Esophagus squamous epithelium (tissue), 5 donors: ENCODE measurements around the gene CHD6. TPM values are rescaled to one million over a fixed set of nuclear protein-coding genes. Genes with fewer than 3 reads are reported as not detected.

Source experiments
- DNase-seq: peaks from one replicate; lab custom pipeline; 2025; lab: John Stamatoyannopoulos, UW
- H3K27ac ChIP-seq, 4 donors: fragments of 200-600 bp; sonication (generic); one replicate each; pipeline ENCODE4 v1.5.1; 2016 to 2019; ENCODE audit warnings: mild to moderate bottlenecking in 1 of 4
- H3K27me3 ChIP-seq, 4 donors: fragments of 200-600 bp; sonication (generic); 1 replicate in 3 of 4; 2 replicates in 1 of 4; pipeline versions ENCODE4 v1.5.1 to v1.6.0; 2017 to 2021; ENCODE audit warnings: antibody characterized with exemption in 1 of 4
- H3K36me3 ChIP-seq, 3 donors: fragments of 200-600 bp; sonication (generic); one replicate each; pipeline ENCODE4 v1.5.1; 2016 to 2019
- H3K4me1 ChIP-seq, 3 donors: fragments of 200-600 bp; sonication (generic); one replicate each; pipeline ENCODE4 v1.5.1; 2017 to 2019
- H3K4me3 ChIP-seq, 4 donors: fragments of 200-600 bp; sonication (generic); 1 replicate in 3 of 4; 2 replicates in 1 of 4; pipeline ENCODE4 v1.5.1; 2016 to 2019; ENCODE audit warnings: mild to moderate bottlenecking in 2 of 4, moderate library complexity in 1 of 4
- H3K9me3 ChIP-seq, 3 donors: fragments of 200-600 bp; sonication (generic); one replicate each; pipeline ENCODE4 v1.5.1; 2016 to 2019
- POLR2A ChIP-seq, 4 donors: fragments of 450-650 bp; IDR thresholded peaks; one replicate each; pipeline ENCODE4 v1.6.1; 2017; ENCODE audit warnings: antibody characterized with exemption in 4 of 4, mild to moderate bottlenecking in 4 of 4, moderate library complexity in 3 of 4
- WGBS, 2 donors: methylation state at CpG; one replicate each; pipeline ENCODE4 v1.1.5; 2018; 5-methylcytosine and 5-hydroxymethylcytosine counted together
- intact Hi-C: fragments of 100-400 bp; cut with DNase I; formaldehyde crosslinking; loops from one replicate; pipeline ENCODE4 v1.15.0; 2022
- total RNA-seq, 4 donors: library from RNA; depleted of rRNA; stranded (reverse); fragments of >200 nt; gene quantifications; one replicate each; pipeline ENCODE4 v1.1.0, GENCODE V29; 2016
- TF ChIP-seq, protein P1 (sequence below), 6 experiments: fragments of 450-650 bp in 4 of 6; fragments of 200-600 bp in 2 of 6; sonication (generic) in 2 of 6; IDR thresholded peaks; one replicate each; pipeline ENCODE4 v1.5.1; 2016 to 2019; ENCODE audit warnings: antibody characterized with exemption in 6 of 6, mild to moderate bottlenecking in 4 of 6, moderate library complexity in 4 of 6
- donor health status: DM: yes; HTN: yes; CAD: no.

The CHD6 gene
- total RNA-seq, 4 donors from 2014 or later, result 11.8 to 29.9 (median 17.6) TPM

DNA sequence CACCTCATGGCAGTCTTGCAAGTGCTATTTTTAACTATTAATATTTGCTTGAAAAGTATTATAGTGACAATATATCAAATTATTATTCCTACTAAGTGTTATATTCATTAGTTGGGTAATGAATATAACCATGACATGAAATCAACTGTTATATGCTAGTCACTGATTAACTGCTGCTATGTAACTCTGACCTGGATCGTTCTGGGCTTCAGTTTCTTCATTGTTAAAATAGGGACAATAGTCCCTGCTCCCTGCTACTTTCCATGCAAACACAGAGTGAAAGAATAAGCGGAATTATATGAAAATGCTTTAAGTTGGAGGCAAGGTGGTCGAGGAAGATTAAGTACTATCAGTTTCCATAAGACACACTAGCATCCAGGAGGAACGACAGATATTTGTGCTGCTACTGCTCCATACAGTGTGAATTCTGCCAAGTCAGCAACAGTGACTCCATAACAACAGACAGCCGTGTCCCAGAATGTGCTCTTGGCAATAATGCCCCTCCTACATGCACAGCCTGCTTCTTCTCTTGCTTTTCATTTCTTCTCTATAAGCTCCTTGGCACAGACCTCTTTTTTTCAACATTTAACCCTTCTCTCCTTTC lies 107.2 kb downstream of the CHD6 start:
- 61 to 69% methylated on average over 5 of the region's 5 CpGs for WGBS, 2 donors
- intact Hi-C loops, result no loop called here
- Histone ChIP-seq H3K36me3 (peaks cover 0 to 49% (median 0%) of the 10 kb centered on the region in 3 donors), H3K27me3 (no peaks in the 10 kb centered on the region), H3K9me3 (no peaks in the 10 kb centered on the region), H3K4me3 (no peak overlapping the region), H3K27ac (no peak overlapping the region), H3K4me1 (peaks cover 0 to 34% (median 6%) of the 10 kb centered on the region in 3 donors)
- no peak for DNase-seq
- no peak for TF ChIP-seq POLR2A (IDR thresholded peaks at IDR 0.05)
- TF ChIP-seq, protein P1, sequence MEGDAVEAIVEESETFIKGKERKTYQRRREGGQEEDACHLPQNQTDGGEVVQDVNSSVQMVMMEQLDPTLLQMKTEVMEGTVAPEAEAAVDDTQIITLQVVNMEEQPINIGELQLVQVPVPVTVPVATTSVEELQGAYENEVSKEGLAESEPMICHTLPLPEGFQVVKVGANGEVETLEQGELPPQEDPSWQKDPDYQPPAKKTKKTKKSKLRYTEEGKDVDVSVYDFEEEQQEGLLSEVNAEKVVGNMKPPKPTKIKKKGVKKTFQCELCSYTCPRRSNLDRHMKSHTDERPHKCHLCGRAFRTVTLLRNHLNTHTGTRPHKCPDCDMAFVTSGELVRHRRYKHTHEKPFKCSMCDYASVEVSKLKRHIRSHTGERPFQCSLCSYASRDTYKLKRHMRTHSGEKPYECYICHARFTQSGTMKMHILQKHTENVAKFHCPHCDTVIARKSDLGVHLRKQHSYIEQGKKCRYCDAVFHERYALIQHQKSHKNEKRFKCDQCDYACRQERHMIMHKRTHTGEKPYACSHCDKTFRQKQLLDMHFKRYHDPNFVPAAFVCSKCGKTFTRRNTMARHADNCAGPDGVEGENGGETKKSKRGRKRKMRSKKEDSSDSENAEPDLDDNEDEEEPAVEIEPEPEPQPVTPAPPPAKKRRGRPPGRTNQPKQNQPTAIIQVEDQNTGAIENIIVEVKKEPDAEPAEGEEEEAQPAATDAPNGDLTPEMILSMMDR (IDR thresholded peaks at IDR 0.05), result no peak

DNA sequence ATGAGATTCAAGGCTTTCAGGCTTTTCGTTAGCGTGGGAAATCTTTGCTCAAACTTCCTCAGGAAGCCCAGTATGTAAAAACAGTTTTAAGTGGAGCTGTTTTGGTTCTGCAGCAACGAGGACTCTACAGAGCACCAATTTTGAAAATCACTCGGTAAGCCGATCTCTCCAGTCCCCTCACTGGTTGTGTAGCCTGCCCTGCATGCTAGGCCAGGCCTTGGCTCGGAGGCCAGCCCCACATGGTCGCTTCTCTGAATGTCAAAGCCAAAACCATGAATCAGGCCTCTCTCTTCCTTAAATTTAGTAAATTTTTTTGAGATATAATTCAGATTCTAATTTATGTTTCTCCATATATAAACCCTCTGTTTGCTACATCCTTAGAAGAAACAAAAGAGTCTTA lies 108.0 kb downstream of the CHD6 start:
- Histone ChIP-seq H3K4me3 (no peak overlapping the region), H3K4me1 (peaks cover 0 to 34% (median 6%) of the 10 kb centered on the region in 3 donors), H3K9me3 (peaks cover 0 to under 1% (median 0%) of the 10 kb centered on the region in 3 donors), H3K27me3 (no peaks in the 10 kb centered on the region), H3K27ac (peak overlapping the region in 1 of 4 donors; percentile 3), H3K36me3 (peaks cover 0 to 52% (median 0%) of the 10 kb centered on the region in 3 donors)
- 66 to 86% methylated on average over 7 of the region's 7 CpGs for WGBS, 2 donors
- DNase-seq, result no peak
- intact Hi-C loops, result no loop called here
- no peak for TF ChIP-seq POLR2A (IDR thresholded peaks at IDR 0.05)
- TF ChIP-seq, protein P1 (IDR thresholded peaks at IDR 0.05), result no peak

DNA sequence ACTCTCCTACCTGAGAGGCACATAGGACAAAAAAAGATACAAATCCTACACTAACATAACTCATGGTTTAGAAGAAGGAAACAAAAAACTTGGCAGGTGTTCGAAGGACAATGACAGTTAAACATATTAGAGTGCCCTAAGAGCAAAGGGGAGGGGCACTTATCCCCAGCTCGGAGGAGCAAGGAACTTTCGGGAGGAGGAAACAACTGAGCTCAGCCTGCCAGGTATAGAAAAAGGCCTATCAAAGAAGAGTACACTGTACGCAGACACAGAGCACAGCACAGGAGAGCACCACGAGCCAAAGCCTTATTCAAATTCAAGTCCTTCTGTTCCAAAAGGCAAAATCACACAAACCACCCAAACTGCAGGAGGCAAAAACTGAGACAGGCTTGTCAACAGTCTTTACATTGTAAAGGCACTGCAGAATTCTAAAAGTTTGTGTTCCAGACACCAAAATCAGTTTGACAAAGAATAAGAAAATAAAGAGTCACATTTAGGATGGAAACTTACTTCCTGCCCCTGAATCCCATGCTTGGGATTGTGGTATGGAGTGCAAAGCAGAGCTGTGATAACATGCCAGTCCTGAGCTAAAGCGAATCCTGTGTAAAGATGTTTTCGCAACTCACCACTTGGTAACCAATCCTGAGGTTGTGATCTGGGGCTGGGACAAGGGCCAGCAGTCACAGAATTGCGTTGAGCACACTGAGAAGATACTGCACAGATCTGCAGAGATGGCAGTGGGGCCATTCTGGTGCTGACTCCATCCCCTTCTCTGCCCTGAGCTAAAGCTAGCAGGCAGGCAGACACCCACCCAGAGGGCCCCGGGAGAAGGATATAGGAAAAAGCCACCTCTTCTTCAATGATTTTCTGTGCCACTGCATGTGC lies 108.6 kb downstream of the CHD6 start:
- Histone ChIP-seq H3K9me3 (peaks cover 0 to 5% (median 0%) of the 10 kb centered on the region in 3 donors), H3K36me3 (peaks cover 0 to 55% (median 0%) of the 10 kb centered on the region in 3 donors), H3K27me3 (no peaks in the 10 kb centered on the region), H3K27ac (peak overlapping the region in 1 of 4 donors; percentile 28), H3K4me1 (peaks cover 0 to 34% (median 6%) of the 10 kb centered on the region in 3 donors), H3K4me3 (no peak overlapping the region)
- no peak for DNase-seq
- TF ChIP-seq POLR2A (IDR thresholded peaks at IDR 0.05), result no peak
- TF ChIP-seq, protein P1 (IDR thresholded peaks at IDR 0.05), result no peak
- WGBS, 2 donors, result 49 to 51% methylated on average over 9 of the region's 9 CpGs
- intact Hi-C loops, result no loop called here

DNA sequence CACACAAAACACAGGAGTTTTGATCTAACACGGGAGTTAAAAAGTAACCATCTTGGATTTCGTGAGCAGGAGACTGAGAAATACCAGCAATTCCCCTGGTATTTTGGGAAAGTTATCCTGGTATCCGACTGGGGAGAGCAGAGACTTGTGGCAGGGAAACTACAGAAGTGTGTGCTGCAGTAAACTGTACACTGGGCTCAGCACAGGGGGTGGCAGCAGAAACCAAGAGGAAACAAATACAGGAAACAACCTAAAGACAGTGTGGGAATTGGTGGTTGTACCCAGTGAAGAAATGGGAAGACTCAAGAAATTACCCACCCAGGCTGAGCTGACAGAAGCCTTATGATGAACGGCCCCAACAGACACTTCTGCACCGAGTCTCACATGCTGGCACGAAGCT lies 109.8 kb downstream of the CHD6 start:
- Histone ChIP-seq H3K36me3 (peaks cover 0 to 43% (median 0%) of the 10 kb centered on the region in 3 donors), H3K9me3 (peaks cover 0 to 5% (median 0%) of the 10 kb centered on the region in 3 donors), H3K27ac (no peak overlapping the region), H3K4me3 (no peak overlapping the region), H3K4me1 (peaks cover 0 to 34% (median 6%) of the 10 kb centered on the region in 3 donors), H3K27me3 (no peaks in the 10 kb centered on the region)
- DNase-seq, result no peak
- intact Hi-C loops, result no loop called here
- TF ChIP-seq, protein P1 (IDR thresholded peaks at IDR 0.05), result no peak
- TF ChIP-seq POLR2A (IDR thresholded peaks at IDR 0.05), result no peak
- WGBS, 2 donors, result 57 to 58% methylated on average over 6 of the region's 6 CpGs

DNA sequence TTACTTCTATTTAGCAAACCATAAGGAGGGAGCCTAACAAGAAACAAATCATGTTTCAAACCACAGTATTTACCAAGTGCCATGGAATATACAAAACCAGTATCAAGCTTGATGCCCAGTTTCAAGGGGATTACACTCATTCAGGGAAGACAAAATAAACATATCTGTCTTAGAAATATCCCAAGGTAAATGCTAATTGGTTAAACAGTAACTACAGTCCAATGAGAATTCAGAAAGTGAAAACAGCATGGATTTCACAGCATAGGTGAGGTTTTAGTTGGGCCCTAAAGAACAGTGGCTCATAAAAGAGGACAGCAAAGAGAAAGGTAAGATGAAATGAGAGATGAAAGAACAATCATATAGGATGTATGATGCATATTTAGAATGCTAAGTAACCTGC lies 110.3 kb downstream of the CHD6 start:
- intact Hi-C loops, result no loop called here
- Histone ChIP-seq H3K27ac (no peak overlapping the region), H3K36me3 (peaks cover 0 to 38% (median 0%) of the 10 kb centered on the region in 3 donors), H3K4me3 (no peak overlapping the region), H3K27me3 (no peaks in the 10 kb centered on the region), H3K9me3 (peaks cover 0 to 5% (median 0%) of the 10 kb centered on the region in 3 donors), H3K4me1 (peaks cover 0 to 34% (median 6%) of the 10 kb centered on the region in 3 donors)
- TF ChIP-seq, protein P1 (IDR thresholded peaks at IDR 0.05), result no peak
- no peak for TF ChIP-seq POLR2A (IDR thresholded peaks at IDR 0.05)
- no peak for DNase-seq
